ENCODE data around the gene LIN28A. TPM values are rescaled to one million over a fixed set of nuclear protein-coding genes. Genes with fewer than 3 reads are reported as not detected.

Gene LIN28A
- total and polyA plus RNA-seq, 4 donors = 0.20 TPM; not detected in 3

GRCh38 chr1:26419494-26419893 is 8.9 kb downstream of the LIN28A start:
- H3K4me1 ChIP-seq (ENCODE audit: control insufficient read depth, insufficient read depth, low read length) = no peaks in the 10 kb centered on the region
- no CpG with 5 or more reads among the region's 2 CpGs for WGBS (ENCODE audit: insufficient coverage)
- H3K27ac ChIP-seq (ENCODE audit: low read depth, low read length) = no peak overlapping the region
- no peak overlapping the region for H3K4me3 ChIP-seq (ENCODE audit: low read depth, low read length)
- no peak for DNase-seq (ENCODE audit: low read depth in 4 of 6, low spot score in 6 of 6)
- no peaks in the 10 kb centered on the region for H3K36me3 ChIP-seq (ENCODE audit: control insufficient read depth, insufficient read depth, low read length)
- H3K27me3 ChIP-seq (ENCODE audit: control insufficient read depth, insufficient read depth, low read length) = peaks cover 4% of the 10 kb centered on the region
- H3K9me3 ChIP-seq (ENCODE audit: control insufficient read depth, insufficient read depth, low read length) = no peaks in the 10 kb centered on the region

DNA sequence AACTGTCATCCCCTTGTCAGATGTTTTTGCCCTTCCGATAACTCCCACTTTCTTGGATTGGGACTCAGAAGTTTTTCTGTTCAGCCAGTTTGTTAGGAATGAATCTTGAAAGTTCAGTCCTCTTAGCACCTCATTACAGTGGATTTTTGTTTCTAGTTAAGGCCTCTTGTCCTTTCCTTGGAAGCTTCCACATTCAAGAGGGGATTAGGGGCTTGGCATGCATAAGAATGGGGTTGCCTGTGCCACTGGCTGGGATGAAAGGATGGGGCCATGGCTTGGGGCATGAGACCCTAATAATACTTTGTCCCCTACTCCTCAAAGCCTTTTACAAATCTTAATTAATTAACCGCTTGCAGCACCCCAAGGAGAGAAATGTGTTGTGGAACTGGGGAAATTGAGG is 19.1 kb downstream of the LIN28A start:
- no peak overlapping the region for H3K27ac ChIP-seq (ENCODE audit: low read depth, low read length)
- peaks cover 2% of the 10 kb centered on the region for H3K36me3 ChIP-seq (ENCODE audit: control insufficient read depth, insufficient read depth, low read length)
- no peaks in the 10 kb centered on the region for H3K27me3 ChIP-seq (ENCODE audit: control insufficient read depth, insufficient read depth, low read length)
- no CpG with 5 or more reads among the region's 2 CpGs for WGBS (ENCODE audit: insufficient coverage)
- peak in 1 of 6 donors; percentile 54 for DNase-seq (ENCODE audit: low read depth in 4 of 6, low spot score in 6 of 6)
- H3K9me3 ChIP-seq (ENCODE audit: control insufficient read depth, insufficient read depth, low read length) = no peaks in the 10 kb centered on the region
- H3K4me1 ChIP-seq (ENCODE audit: control insufficient read depth, insufficient read depth, low read length) = peaks cover 19% of the 10 kb centered on the region
- H3K4me3 ChIP-seq (ENCODE audit: low read depth, low read length) = no peak overlapping the region

- H3K4me3 ChIP-seq (ENCODE audit: low read depth, low read length) = peak within 1 kb of the TSS; percentile 94
- no peaks in the 10 kb centered on the region for H3K9me3 ChIP-seq (ENCODE audit: control insufficient read depth, insufficient read depth, low read length)
- H3K36me3 ChIP-seq (ENCODE audit: control insufficient read depth, insufficient read depth, low read length) = peaks cover 16% of the 10 kb centered on the region
- H3K4me1 ChIP-seq (ENCODE audit: control insufficient read depth, insufficient read depth, low read length) = peaks cover 19% of the 10 kb centered on the region
- peak within 1 kb of the TSS; percentile 78 for H3K27ac ChIP-seq (ENCODE audit: low read depth, low read length)
- under 1% methylated on average over 45 of the region's 45 CpGs for WGBS (ENCODE audit: insufficient coverage)
- no peaks in the 10 kb centered on the region for H3K27me3 ChIP-seq (ENCODE audit: control insufficient read depth, insufficient read depth, low read length)
- DNase-seq (ENCODE audit: low read depth in 4 of 6, low spot score in 6 of 6) = peak; percentile 93 to 99 (median 96)
Observed at GRCh38 chr1:26431979-26432695, 21.5 kb downstream of the LIN28A start, which contains the start of gene DHDDS. TSS of gene DHDDS (plus strand) at chr1:26432321. CDS start at chr1:26432946, 625 bp downstream.

DNA sequence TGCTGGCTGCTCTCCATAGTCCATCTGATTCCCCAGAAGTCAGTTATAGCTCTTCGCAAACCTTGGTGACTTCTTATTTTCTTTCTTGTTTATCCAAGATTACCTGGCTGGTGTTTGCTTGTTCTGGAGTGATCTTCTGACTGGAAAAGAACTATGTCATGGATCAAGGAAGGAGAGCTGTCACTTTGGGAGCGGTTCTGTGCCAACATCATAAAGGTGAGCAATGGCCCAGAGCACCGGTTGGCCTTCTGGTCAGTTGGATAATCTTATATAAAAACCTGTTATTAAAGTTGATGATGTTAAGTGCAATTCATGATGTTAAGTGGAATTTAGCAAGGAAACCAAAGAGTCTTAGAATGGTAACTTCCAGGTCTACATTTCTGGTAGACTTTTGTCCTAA is 22.2 kb downstream of the LIN28A start:
- H3K9me3 ChIP-seq (ENCODE audit: control insufficient read depth, insufficient read depth, low read length) = no peaks in the 10 kb centered on the region
- H3K4me1 ChIP-seq (ENCODE audit: control insufficient read depth, insufficient read depth, low read length) = peaks cover 19% of the 10 kb centered on the region
- H3K27me3 ChIP-seq (ENCODE audit: control insufficient read depth, insufficient read depth, low read length) = no peaks in the 10 kb centered on the region
- no CpG with 5 or more reads among the region's 3 CpGs for WGBS (ENCODE audit: insufficient coverage)
- H3K36me3 ChIP-seq (ENCODE audit: control insufficient read depth, insufficient read depth, low read length) = peaks cover 20% of the 10 kb centered on the region
- peak overlapping the region; percentile 78 for H3K27ac ChIP-seq (ENCODE audit: low read depth, low read length)
- DNase-seq (ENCODE audit: low read depth in 4 of 6, low spot score in 6 of 6) = no peak
- peak overlapping the region; percentile 94 for H3K4me3 ChIP-seq (ENCODE audit: low read depth, low read length)

GRCh38 chr1:26434161-26434752 is 23.6 kb downstream of the LIN28A start:
- H3K36me3 ChIP-seq (ENCODE audit: control insufficient read depth, insufficient read depth, low read length) = peaks cover 34% of the 10 kb centered on the region
- no peak for DNase-seq (ENCODE audit: low read depth in 4 of 6, low spot score in 6 of 6)

GRCh38 chr1:26438041-26438440 is 27.4 kb downstream of the LIN28A start:
- Histone ChIP-seq H3K27me3 (ENCODE audit: control insufficient read depth, insufficient read depth, low read length) (no peaks in the 10 kb centered on the region), H3K27ac (ENCODE audit: low read depth, low read length) (no peak overlapping the region), H3K9me3 (ENCODE audit: control insufficient read depth, insufficient read depth, low read length) (no peaks in the 10 kb centered on the region), H3K36me3 (ENCODE audit: control insufficient read depth, insufficient read depth, low read length) (peaks cover 57% of the 10 kb centered on the region), H3K4me3 (ENCODE audit: low read depth, low read length) (no peak overlapping the region), H3K4me1 (ENCODE audit: control insufficient read depth, insufficient read depth, low read length) (peaks cover 7% of the 10 kb centered on the region)
- 92% methylated on average over 6 of the region's 6 CpGs for WGBS (ENCODE audit: insufficient coverage)
- no peak for DNase-seq (ENCODE audit: low read depth in 4 of 6, low spot score in 6 of 6)

More at GRCh38 chr1:26434161-26434752, 23.6 kb downstream of the LIN28A start:
- Histone ChIP-seq H3K27me3 (ENCODE audit: control insufficient read depth, insufficient read depth, low read length) (no peaks in the 10 kb centered on the region), H3K9me3 (ENCODE audit: control insufficient read depth, insufficient read depth, low read length) (no peaks in the 10 kb centered on the region), H3K4me3 (ENCODE audit: low read depth, low read length) (no peak overlapping the region), H3K4me1 (ENCODE audit: control insufficient read depth, insufficient read depth, low read length) (peaks cover 19% of the 10 kb centered on the region), H3K27ac (ENCODE audit: low read depth, low read length) (no peak overlapping the region)

DNA sequence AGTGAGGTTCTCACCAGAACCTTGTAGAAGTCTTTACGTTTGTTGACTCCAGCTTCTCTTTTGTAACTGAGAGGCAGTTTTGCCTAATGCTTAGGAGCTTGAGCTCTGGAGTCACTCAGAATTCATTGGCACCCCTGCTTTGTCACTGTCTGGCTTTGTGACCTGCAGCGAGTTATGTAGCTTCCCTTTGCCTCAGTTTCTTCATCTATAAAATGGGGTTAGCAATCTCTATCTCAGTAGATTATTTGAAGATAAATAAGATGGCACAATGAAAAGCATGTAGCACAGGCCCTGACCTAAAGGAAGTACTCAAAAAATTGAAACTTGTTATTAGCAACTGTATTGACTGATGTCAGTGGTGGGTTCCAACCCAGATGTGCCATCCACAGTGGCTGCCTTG is 29.6 kb downstream of the LIN28A start:
- Histone ChIP-seq H3K9me3 (ENCODE audit: control insufficient read depth, insufficient read depth, low read length) (no peaks in the 10 kb centered on the region), H3K27ac (ENCODE audit: low read depth, low read length) (no peak overlapping the region), H3K4me1 (ENCODE audit: control insufficient read depth, insufficient read depth, low read length) (no peaks in the 10 kb centered on the region), H3K27me3 (ENCODE audit: control insufficient read depth, insufficient read depth, low read length) (no peaks in the 10 kb centered on the region), H3K4me3 (ENCODE audit: low read depth, low read length) (no peak overlapping the region), H3K36me3 (ENCODE audit: control insufficient read depth, insufficient read depth, low read length) (peaks cover 68% of the 10 kb centered on the region)
- DNase-seq (ENCODE audit: low read depth in 4 of 6, low spot score in 6 of 6) = no peak
- 80% methylated on average over 1 of the region's 2 CpGs for WGBS (ENCODE audit: insufficient coverage)

GRCh38 chr1:26449868-26450267 is 39.3 kb downstream of the LIN28A start:
- Histone ChIP-seq H3K4me1 (ENCODE audit: control insufficient read depth, insufficient read depth, low read length) (no peaks in the 10 kb centered on the region), H3K4me3 (ENCODE audit: low read depth, low read length) (no peak overlapping the region), H3K27me3 (ENCODE audit: control insufficient read depth, insufficient read depth, low read length) (no peaks in the 10 kb centered on the region), H3K27ac (ENCODE audit: low read depth, low read length) (no peak overlapping the region), H3K9me3 (ENCODE audit: control insufficient read depth, insufficient read depth, low read length) (no peaks in the 10 kb centered on the region), H3K36me3 (ENCODE audit: control insufficient read depth, insufficient read depth, low read length) (peaks cover 52% of the 10 kb centered on the region)
- 90% methylated on average over 1 of the region's 3 CpGs for WGBS (ENCODE audit: insufficient coverage)
- DNase-seq (ENCODE audit: low read depth in 4 of 6, low spot score in 6 of 6) = no peak

GRCh38 chr1:26450908-26451307 is 40.3 kb downstream of the LIN28A start:
- Histone ChIP-seq H3K4me3 (ENCODE audit: low read depth, low read length) (no peak overlapping the region), H3K27me3 (ENCODE audit: control insufficient read depth, insufficient read depth, low read length) (no peaks in the 10 kb centered on the region), H3K4me1 (ENCODE audit: control insufficient read depth, insufficient read depth, low read length) (no peaks in the 10 kb centered on the region), H3K27ac (ENCODE audit: low read depth, low read length) (no peak overlapping the region), H3K9me3 (ENCODE audit: control insufficient read depth, insufficient read depth, low read length) (no peaks in the 10 kb centered on the region), H3K36me3 (ENCODE audit: control insufficient read depth, insufficient read depth, low read length) (peaks cover 46% of the 10 kb centered on the region)
- WGBS (ENCODE audit: insufficient coverage) = no CpG with 5 or more reads among the region's 3 CpGs
- DNase-seq (ENCODE audit: low read depth in 4 of 6, low spot score in 6 of 6) = no peak

Data from spinal cord (tissue), 10 donors.